Measurements from ENCODE around the gene RASEF. TPM values are rescaled to one million over a fixed set of nuclear protein-coding genes. Genes with fewer than 3 reads are reported as not detected.

The RASEF gene
- total RNA-seq, 1 donor from 2014 or later = 10.9 TPM

DNA sequence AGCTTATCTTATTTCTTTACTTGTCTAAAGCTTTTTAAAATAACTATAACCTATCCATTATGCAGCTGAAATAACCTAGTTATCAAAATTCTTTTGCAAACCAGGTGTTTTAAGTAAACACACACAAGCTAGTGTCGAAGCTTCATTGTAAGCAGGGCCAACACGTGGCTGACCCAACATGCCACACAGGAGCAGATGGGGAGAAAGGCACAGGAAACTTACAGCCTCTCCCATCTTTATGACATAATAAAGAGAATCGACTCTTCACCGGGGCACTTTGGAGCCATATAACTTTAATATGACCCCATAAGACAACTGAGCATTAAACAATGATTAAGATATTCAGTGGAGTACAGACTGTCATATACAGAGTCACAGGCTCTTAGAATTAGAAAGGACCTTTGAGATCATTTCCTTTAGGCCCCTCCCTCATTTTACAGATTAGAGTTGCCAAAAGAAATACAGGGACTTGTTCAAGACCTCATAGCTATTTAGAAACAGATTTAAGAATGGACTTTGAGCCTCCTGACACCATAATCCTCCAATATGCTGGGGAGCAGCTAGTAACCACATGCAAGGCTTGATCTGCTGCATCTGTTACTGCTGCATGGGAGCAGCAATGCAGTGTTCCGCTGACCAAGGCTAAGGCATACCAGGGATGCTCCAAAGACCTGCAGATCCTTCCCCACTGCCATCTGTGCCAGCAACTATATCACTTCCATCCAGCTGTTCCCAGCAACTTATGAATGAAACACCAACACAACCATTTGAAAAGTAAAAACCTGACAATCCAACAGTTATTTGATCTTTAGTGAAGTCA is 75.4 kb downstream of the RASEF start:
- intact Hi-C loops (cut with DNase I) = no loop called here
- Histone ChIP-seq H3K27ac (no peak overlapping the region), H3K4me3 (no peak overlapping the region), H3K4me1 (no peaks in the 10 kb centered on the region), H3K27me3 (no peaks in the 10 kb centered on the region), H3K9me3 (no peaks in the 10 kb centered on the region), H3K36me3 (no peaks in the 10 kb centered on the region)
- TF ChIP-seq, protein P1, sequence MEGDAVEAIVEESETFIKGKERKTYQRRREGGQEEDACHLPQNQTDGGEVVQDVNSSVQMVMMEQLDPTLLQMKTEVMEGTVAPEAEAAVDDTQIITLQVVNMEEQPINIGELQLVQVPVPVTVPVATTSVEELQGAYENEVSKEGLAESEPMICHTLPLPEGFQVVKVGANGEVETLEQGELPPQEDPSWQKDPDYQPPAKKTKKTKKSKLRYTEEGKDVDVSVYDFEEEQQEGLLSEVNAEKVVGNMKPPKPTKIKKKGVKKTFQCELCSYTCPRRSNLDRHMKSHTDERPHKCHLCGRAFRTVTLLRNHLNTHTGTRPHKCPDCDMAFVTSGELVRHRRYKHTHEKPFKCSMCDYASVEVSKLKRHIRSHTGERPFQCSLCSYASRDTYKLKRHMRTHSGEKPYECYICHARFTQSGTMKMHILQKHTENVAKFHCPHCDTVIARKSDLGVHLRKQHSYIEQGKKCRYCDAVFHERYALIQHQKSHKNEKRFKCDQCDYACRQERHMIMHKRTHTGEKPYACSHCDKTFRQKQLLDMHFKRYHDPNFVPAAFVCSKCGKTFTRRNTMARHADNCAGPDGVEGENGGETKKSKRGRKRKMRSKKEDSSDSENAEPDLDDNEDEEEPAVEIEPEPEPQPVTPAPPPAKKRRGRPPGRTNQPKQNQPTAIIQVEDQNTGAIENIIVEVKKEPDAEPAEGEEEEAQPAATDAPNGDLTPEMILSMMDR (IDR thresholded peaks at IDR 0.05) = no peak
- ATAC-seq = no peak
- DNase-seq = no peak

DNA sequence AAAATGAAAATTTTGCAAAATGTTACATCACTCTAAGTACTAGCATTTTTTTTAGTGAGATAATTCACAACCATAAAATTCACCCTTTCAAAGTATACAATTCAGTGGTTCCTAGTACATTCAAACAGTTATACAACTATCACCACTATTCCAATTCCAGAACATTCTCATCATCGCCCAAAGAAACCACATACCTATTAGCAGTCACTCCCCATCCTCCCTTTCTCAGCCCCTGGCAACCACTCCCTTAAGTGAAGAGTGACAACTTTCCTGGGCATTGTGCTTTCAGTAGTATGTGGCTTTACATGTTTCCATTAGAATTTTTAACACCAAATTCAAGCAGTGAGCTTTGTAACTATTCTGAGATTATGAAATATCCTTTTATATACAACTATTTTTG is 81.4 kb downstream of the RASEF start:
- no peak for ATAC-seq
- TF ChIP-seq, protein P1 (IDR thresholded peaks at IDR 0.05) = no peak
- no peak overlapping the region for H3K27ac ChIP-seq

DNA sequence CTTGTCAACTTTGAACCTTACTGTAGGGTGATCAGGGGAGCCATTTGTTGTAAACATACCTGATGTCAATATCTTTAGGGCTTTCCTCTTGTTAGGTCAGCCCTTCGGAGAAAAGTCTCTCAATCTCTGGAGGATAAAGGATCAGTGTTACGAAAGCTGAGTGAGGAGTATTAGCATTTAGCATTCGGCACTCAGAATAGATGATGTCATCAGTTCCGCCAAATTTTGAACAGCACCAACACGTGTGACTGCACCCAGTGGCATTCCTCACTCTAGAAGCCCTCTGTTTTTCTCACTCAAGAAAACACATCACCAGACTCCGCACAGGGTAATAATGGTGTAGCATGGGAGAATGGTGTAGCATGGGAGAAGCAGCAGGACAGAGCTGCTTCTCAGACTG is 87.8 kb downstream of the RASEF start:
- no peaks in the 10 kb centered on the region for H3K4me1 ChIP-seq
- H3K9me3 ChIP-seq = no peaks in the 10 kb centered on the region
- ATAC-seq = no peak
- TF ChIP-seq, protein P1 (IDR thresholded peaks at IDR 0.05) = no peak
- no peak overlapping the region for H3K4me3 ChIP-seq
- DNase-seq = no peak
- H3K27ac ChIP-seq = no peak overlapping the region
- no peaks in the 10 kb centered on the region for H3K36me3 ChIP-seq
- H3K27me3 ChIP-seq = no peaks in the 10 kb centered on the region
- intact Hi-C loops (cut with DNase I) = no loop called here

More for the DNA sequence above, 81.4 kb downstream of the RASEF start:
- H3K27me3 ChIP-seq = no peaks in the 10 kb centered on the region
- H3K4me1 ChIP-seq = no peaks in the 10 kb centered on the region
- H3K4me3 ChIP-seq = no peak overlapping the region
- intact Hi-C loops (cut with DNase I) = no loop called here
- no peak for DNase-seq
- no peaks in the 10 kb centered on the region for H3K9me3 ChIP-seq
- no peaks in the 10 kb centered on the region for H3K36me3 ChIP-seq

DNA sequence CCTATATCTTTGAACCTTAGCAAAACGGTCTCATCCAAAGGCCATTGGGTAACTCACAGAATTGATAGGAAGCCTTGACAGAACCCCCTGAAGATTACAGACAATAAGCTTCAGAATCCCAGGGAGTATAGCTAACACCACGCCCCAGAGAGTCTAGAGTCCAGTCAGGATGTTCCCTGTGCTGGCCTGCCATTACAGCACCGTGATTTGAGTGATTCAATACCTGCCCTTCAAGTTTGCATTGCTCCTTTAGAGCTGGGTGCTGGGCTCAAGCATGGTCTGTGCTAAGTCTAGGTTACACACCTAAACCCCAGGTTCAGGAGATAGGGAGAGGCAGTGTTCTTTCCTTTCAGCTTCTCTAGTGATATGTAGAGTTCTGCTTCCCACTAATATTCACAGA is 90.5 kb downstream of the RASEF start:
- Histone ChIP-seq H3K9me3 (no peaks in the 10 kb centered on the region), H3K4me1 (no peaks in the 10 kb centered on the region), H3K36me3 (no peaks in the 10 kb centered on the region), H3K4me3 (no peak overlapping the region), H3K27ac (no peak overlapping the region), H3K27me3 (no peaks in the 10 kb centered on the region)
- TF ChIP-seq, protein P1 (IDR thresholded peaks at IDR 0.05) = no peak
- intact Hi-C loops (cut with DNase I) = no loop called here
- DNase-seq = no peak
- no peak for ATAC-seq

DNA sequence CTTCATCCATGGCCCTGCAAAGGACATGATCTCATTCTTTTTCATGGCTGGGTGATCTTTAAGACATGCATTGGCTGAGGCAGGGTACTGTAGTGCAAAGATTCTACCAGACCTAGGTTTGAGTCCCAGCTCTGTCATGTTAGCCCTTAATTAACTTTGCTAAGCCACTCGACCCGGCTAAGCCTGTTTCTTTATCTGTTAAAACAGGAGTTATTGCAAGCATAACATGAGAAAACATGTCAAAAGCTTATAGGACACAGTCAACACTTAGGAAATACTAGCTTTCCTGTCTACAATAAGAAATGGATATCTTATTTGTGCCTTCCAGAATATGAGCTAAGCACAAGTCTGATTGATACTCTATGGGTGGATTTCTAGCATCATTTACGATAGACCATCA is 92.6 kb downstream of the RASEF start:
- Histone ChIP-seq H3K9me3 (no peaks in the 10 kb centered on the region), H3K4me1 (no peaks in the 10 kb centered on the region), H3K4me3 (no peak overlapping the region), H3K36me3 (no peaks in the 10 kb centered on the region), H3K27me3 (no peaks in the 10 kb centered on the region), H3K27ac (no peak overlapping the region)
- DNase-seq (no peak), ATAC-seq (no peak)
- intact Hi-C loops (cut with DNase I) = no loop called here
- TF ChIP-seq, protein P1 (IDR thresholded peaks at IDR 0.05) = no peak
